GM19239 (cell line): ENCODE results near the gene XRCC5.
"Not testable (repeated sequence)": the region's sequence is repeated elsewhere in the genome, so short reads cannot be mapped to it uniquely, and the experiment has no call there.

ENCODE experiments used
- DNase-seq: peaks from one replicate; pipeline ENCODE4 v3.0.0; 2011; ENCODE audit warnings: low spot score; ENCODE audit not compliant: insufficient read length
- FAIRE-seq: peaks from 2 replicates; lab custom pipeline; 2011; peaks lifted over from hg19 to GRCh38; lab: Jason Lieb, UNC

XRCC5 gene

GRCh38 chr2:216114714-216115531 lies 5.8 kb downstream of the XRCC5 start:
- peak; percentile 98 for FAIRE-seq
- peak; percentile 64 for DNase-seq

- DNase-seq = no peak
- FAIRE-seq = no peak
These were observed 7.3 kb downstream of the XRCC5 start for GRCh38 chr2:216116418-216116817.

DNA sequence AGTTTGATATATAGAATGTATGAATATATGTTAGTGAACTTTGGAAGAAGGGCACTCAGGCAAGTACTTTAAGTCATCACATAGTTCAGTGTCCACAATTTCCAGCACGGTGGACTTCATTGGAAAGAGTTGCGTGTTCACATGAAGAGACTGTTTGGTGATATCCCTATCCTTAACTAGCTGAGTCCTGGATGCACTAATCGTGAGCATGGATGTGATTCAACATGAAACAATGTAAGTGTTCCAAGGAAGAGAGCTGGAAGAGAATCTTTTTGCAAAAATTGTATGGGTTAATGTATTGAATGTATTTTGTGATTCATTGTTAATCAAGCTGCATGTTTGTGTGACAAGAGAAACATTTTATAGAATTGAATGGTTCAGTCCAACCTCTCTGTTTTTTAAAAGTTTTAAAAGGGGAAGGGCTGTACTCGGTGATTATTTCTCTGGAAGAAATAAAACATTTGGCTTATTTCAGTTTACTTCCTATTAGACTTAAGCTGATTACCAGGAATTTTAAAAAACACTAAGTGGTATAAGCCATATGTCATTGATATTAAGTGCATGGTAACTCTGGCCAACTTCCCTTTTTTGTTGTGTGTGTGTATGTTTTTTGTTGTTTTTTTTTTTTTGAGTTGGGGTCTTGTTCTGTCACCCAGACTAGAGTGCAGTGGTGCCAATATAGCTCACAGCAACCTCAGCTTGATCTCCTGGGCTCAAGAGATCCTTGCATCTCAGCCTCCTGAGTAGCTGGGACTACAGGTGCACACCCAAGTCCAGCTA lies 8.6 kb downstream of the XRCC5 start:
- no peak for FAIRE-seq
- DNase-seq = no peak

DNA sequence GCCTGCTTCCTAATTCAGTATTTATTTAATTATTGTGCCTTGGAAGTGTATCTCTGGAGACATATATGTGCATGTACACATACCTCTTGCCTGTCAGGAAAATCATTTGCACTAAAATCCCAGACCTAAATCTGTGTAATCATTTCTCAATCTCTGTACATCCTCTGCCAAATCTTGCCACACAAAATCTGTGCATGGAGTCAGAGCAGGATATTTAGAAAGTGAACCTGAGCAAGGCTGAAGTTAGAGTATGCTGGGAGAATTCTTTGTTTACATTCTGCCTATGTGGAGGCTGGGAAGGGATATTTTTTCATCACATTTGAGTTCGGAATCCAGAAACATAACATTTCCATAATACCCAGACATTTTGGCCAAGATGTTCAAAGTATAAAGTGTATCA lies 9.3 kb downstream of the XRCC5 start:
- no peak for FAIRE-seq

DNA sequence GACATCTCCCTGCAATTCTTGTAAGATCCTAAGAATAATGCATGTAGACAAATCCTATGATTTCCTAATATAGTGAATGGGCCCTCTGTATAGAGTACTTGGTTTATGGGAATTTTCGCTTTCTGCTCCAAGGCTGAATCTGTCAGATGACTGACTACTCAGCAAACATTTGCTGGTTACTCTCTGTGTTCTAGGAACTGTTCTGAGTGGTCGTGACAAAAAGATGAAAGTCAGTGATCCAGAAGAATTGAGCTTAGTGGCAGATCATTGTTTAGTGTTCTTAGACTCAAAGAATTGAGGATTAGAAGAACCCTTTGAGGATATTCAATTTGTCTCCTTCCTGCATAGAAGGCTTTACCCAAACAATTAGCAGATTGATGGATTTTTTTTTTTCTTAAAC lies 10.0 kb downstream of the XRCC5 start:
- no peak for DNase-seq
- FAIRE-seq = peak; percentile 56

More for the DNA sequence above, 9.3 kb downstream of the XRCC5 start:
- DNase-seq = no peak

- no peak for FAIRE-seq
- DNase-seq = no peak
These were observed 10.8 kb downstream of the XRCC5 start for GRCh38 chr2:216119986-216120385.

- no peak for DNase-seq
- FAIRE-seq = no peak
These were observed 12.1 kb downstream of the XRCC5 start for GRCh38 chr2:216121255-216121654.

DNA sequence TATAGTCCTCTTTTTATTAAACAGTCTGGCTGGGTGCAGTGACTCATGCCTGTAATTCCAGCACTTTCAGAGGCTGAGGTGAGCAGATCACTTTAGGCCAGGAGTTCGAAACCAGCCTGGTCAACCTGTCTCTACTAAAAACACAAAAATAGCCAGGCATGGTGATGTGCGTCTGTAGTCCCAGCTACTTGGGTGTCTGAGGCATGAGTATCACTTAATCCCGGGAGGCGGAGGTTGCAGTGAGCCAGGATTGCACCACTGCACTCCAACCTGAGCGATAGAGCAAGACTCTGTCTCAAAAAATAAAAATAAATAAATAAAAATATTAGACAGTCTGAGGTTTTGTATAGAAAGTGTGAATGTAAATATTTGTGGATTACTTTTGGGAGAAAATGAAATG lies 17.8 kb downstream of the XRCC5 start:
- FAIRE-seq (peak; percentile 26), DNase-seq (no peak)

- FAIRE-seq = no peak
- no peak for DNase-seq
These were observed 21.3 kb downstream of the XRCC5 start for GRCh38 chr2:216130346-216130971.

GRCh38 chr2:216131175-216131926 lies 22.2 kb downstream of the XRCC5 start:
- DNase-seq = no peak
- peak; percentile 42 for FAIRE-seq

- DNase-seq (no peak), FAIRE-seq (no peak)
These were observed 23.4 kb downstream of the XRCC5 start for GRCh38 chr2:216132585-216132984.

GRCh38 chr2:216133397-216133796 lies 24.2 kb downstream of the XRCC5 start:
- FAIRE-seq = no peak
- no peak for DNase-seq

GRCh38 chr2:216134958-216135541 lies 25.9 kb downstream of the XRCC5 start:
- no peak for DNase-seq
- no peak for FAIRE-seq

DNA sequence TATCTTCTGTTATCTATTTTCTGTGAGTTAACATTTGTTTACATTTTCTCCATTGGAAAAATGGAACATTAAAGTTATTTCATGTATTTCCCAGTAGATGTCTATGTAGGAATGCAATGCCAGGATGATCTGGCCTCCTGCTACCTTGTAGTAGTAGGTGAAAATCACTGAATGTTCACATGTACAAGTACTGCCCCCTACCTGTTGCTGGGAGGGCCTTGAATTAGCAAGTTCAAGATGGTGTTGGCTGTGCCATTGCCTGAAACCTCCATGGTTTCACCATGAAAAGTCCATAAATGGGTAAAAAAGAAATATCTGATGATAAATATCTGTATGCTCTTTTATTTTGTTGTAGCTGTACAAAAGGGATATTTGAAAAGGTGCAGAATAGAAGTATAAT lies 30.7 kb downstream of the XRCC5 start:
- FAIRE-seq (no peak), DNase-seq (no peak)

DNA sequence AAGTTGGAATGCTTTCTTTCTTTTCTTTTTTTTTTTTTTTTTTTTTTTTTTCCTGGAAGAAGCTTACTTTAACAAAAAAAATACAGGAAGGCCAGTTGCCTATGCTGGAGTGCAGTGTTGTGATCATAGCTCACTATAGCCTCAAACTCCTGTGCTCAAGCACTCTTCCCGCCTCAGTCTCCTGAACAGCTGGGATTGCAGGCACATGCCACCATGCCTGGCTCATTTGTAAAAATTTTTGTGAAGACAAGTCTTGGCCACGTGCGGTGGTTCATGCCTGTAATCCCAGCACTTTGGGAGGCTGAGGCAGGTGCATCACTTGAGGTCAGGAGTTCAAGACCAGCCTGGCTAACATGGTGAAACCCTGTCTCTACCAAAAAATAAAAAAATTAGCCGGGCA lies 32.4 kb downstream of the XRCC5 start:
- not testable (repeated sequence) for DNase-seq, FAIRE-seq

DNA sequence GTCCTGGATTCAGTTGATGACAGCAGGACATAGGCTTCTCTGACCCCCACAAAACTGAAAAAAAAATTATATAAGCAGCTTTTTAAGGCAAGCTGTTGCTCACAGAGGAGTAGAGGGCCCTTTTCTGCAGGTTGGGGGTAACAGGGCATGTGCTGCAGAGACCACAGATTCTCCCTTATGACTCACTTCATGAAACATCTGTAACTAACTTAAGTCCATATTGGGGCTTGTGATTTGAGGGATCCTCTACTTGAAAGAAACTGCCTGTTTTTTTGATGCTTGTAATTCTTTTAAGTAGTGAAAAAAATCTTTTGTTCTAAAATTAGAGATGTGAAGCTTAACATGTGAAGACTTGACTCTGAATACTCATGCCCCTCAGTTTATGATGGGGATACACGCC lies 33.4 kb downstream of the XRCC5 start:
- FAIRE-seq = peak; percentile 86
- peak; percentile 24 for DNase-seq

DNA sequence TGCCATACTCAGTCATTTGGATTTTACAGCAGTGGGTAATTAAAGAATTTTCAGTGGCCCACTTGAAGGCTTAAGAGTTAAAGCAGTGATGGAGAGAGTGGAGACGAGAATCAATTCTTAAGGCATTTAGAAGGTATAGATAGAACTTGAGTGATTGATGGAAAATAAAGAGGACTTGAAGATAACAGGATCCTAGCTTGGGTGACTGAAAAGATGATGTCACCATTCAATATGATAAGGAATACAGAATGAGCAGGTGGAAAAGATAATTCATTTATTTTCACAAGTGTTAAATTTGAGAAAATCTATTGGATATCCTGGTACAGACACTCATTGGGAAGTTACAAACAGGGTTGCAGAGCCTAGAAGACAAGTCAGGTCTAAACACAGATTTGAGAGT lies 35.2 kb downstream of the XRCC5 start:
- FAIRE-seq (no peak), DNase-seq (no peak)

DNA sequence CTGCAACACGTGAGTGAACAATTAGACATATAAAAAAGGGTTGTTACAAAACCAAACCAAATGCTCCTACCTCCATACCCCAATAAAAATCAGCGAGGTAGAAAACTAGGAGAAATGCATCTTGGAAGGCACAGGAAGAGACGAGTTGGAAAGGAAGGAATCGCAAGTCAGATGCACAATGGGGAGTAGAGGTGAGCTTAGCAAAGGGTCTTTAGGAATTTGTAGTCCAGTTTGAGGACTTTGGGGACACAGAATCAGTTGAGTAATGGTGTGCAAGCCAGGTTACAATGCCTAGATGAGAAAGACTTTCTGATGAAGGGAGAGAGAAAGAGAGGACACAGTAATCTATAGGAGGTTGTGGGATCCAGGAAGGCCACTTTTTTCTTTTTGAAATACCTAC lies 35.7 kb downstream of the XRCC5 start:
- no peak for DNase-seq
- FAIRE-seq = no peak

DNA sequence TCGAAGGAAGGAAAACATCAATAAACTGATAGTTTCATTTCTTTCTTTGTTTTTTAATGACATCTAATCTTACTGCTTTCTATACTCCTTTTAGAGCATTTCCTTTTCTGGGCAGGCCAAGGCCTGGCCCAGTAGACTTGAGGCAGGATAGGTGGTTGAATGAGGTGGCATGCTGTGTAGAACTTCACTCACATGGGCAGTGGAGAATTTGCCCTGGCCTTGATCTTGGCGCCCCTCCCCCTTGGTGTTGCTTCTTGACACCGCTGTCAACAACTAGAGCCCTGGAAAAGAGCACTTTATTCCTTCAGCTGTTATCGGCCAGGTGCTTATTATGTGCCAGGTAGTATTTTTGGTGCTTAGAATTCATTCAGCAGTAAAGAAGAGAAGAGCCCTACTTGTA lies 37.4 kb downstream of the XRCC5 start:
- DNase-seq (no peak), FAIRE-seq (no peak)
